ENCODE data around the gene STAG1. TPM values are rescaled to one million over a fixed set of nuclear protein-coding genes. Genes with fewer than 3 reads are reported as not detected.
"Not testable (repeated sequence)": the region's sequence is repeated elsewhere in the genome, so short reads cannot be mapped to it uniquely, and the experiment has no call there.

The STAG1 gene
- total RNA-seq, 1 donor from 2014 or later, result 22.3 TPM

DNA sequence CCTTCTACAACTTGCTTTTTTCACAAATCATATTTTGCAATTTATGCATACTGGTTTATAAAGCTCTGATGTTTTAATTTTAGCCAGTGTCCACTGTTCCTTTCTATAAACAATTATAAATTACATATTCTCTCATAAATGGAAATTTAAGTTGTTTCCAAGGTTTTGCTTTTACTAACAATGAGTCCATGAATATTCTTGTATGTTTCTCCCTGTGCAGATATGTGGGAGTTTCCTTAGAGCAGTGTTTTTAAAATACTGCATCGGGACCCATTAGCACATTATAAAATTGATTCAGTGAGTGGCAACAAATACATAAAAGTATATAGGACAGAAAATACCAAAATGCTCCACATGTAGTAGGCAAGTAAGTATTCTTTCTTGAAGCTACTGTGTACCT is 266.4 kb downstream of the STAG1 start:
- intact Hi-C loops (cut with micrococcal nuclease), result no loop called here
- DNase-seq (no peak), ATAC-seq (no peak)

- ATAC-seq (no peak), DNase-seq (no peak)
- intact Hi-C loops (cut with micrococcal nuclease), result no loop called here
These were observed 275.9 kb downstream of the STAG1 start for GRCh38 chr3:136476280-136476679.

GRCh38 chr3:136474876-136475275 is 277.3 kb downstream of the STAG1 start:
- ATAC-seq; DNase-seq; intact Hi-C loops (cut with micrococcal nuclease): not testable (repeated sequence)

DNA sequence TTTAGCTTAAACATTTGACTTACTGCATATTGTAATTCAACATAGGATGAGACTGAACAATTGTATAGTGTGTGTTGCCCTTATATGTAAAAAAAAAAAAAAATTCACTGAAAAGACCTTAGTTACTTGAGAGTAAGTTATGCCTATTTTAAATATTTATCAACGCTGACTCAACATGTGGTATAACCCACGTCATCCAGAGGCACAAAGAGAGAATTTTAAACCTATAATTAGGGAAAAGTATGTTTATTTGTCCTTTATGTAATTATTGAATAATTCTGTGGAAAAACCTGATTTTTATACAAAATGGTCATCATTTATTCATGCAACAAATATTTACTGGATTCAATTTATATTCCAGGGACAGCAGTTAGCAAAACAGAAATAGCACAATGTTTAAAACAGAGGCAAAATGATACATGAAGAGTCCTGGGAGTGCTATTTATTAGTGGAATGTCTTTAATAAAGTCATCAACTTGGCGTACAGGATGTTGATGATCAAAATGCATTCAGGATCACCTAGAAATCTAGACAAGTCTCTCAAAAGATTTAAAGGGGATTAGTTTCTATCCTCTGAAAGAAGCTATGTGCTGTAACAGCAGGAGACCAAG is 278.4 kb downstream of the STAG1 start:
- ATAC-seq (no peak), DNase-seq (no peak)
- intact Hi-C loops (cut with micrococcal nuclease), result no loop called here

DNA sequence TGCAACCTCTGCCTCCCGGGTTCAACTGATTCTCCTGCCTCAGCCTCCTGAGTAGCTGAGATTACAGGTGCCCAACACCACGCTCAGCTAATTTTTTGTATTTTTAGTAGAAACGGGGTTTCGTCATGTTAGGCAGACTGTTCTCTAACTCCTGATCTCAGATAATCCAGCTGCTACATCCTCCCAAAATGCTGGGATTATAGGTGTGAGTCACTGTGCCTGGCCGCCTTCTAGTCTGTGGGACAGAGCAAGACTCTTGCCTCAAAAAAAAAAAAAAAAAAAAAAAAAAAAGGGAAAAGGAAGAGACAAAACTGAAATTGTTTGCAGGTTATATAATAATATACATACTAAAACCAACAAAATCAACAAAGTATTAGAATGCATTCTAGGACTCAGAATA is 286.9 kb downstream of the STAG1 start:
- intact Hi-C loops (cut with micrococcal nuclease), result no loop called here
- no peak for DNase-seq

DNA sequence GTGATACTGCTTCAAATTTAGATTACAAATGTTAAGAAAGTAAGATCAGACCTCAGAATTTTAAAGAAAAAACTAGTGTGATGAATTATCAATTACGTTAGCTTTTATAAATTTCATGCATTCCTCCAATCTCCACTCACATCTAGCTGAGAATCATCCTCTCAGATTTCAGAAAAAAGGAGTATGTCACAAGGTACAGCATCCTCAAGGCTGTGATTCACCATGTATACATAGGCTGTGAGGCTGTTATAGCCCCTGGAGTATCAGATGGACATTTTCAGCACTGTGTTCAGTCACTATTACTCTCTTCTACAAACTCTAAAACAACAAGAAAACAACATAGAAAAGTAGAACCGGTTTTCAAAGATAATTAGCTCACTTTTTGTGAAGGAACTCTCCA is 287.7 kb downstream of the STAG1 start:
- ATAC-seq, result no peak
- intact Hi-C loops (cut with micrococcal nuclease), result no loop called here
- no peak for DNase-seq

More for the DNA sequence above, 286.9 kb downstream of the STAG1 start:
- ATAC-seq, result no peak

DNA sequence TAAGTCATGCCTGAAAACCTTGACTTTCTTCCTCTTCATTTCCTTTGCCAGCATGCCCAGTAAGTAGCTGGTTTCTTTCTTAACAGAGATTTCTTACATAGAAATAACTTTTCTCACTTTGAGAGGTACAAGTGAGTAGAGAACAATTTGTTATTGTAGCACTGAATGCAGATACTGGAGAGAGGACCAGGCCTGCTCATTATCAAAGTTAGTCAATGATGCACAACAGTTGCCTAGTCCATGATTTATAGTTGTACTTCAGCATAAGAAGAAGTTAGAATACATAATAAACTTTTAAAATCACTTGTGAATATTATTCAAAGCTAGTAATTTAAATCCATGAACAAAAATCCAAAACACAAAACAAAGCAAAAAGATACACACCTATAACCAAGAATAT is 289.0 kb downstream of the STAG1 start:
- intact Hi-C loops (cut with micrococcal nuclease), result no loop called here
- no peak for DNase-seq
- ATAC-seq, result no peak

DNA sequence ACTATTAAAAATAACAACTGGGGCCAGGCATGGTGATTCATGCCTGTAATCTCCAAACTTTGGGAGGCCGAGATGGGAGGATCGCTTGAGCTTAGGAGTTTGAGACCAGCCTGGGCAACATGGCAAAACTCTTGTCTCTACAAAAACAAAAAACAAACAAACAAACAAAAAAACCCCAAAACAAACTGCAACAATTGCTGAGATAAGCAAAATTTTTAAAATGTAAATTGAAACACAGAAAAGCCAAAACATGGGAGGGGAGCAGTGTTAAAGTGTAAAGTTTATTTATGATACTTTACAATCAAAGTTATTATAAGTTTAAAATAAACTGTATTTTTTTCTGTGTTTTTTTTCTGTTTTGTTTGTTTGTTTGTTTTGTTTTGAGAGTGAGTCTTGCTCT is 294.4 kb downstream of the STAG1 start:
- intact Hi-C loops (cut with micrococcal nuclease), result no loop called here
- DNase-seq (no peak), ATAC-seq (no peak)

- ATAC-seq, result no peak
- intact Hi-C loops (cut with micrococcal nuclease), result no loop called here
- DNase-seq, result no peak
These were observed 296.0 kb downstream of the STAG1 start for GRCh38 chr3:136456196-136456595.

GRCh38 chr3:136444581-136444980 is 307.6 kb downstream of the STAG1 start:
- no peak for ATAC-seq
- intact Hi-C loops (cut with micrococcal nuclease), result no loop called here
- DNase-seq, result no peak

DNA sequence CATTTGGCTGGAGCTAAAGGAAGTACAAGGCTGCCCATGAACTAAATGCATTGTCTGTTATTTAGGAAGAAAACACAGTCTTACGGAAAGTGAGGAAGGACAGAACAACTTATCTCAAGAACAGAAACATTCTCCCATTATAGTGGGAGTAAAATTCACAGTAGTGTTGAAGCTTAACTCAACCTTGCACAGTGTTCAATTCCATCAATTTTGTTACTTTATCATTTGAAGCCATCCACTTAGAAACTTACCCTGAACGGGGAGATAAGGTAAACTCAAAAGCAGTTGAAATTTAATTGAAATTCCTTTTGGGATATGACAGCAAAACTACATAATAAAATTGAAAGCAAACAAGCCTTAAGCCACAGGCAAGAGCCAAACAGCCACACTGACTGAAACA is 315.1 kb downstream of the STAG1 start:
- ATAC-seq (no peak), DNase-seq (no peak)
- intact Hi-C loops (cut with micrococcal nuclease), result no loop called here

GRCh38 chr3:136434429-136434828 is 317.7 kb downstream of the STAG1 start:
- intact Hi-C loops (cut with micrococcal nuclease), result no loop called here
- no peak for ATAC-seq

GRCh38 chr3:136432685-136433084 is 319.5 kb downstream of the STAG1 start:
- ATAC-seq (no peak), DNase-seq (no peak)
- intact Hi-C loops (cut with micrococcal nuclease), result no loop called here

More at GRCh38 chr3:136434429-136434828, 317.7 kb downstream of the STAG1 start:
- DNase-seq, result no peak

GRCh38 chr3:136428167-136428566 is 324.0 kb downstream of the STAG1 start:
- intact Hi-C loops (cut with micrococcal nuclease), result no loop called here
- ATAC-seq (no peak), DNase-seq (no peak)

- ATAC-seq, result no peak
These were observed 324.9 kb downstream of the STAG1 start for GRCh38 chr3:136427236-136427635.

DNA sequence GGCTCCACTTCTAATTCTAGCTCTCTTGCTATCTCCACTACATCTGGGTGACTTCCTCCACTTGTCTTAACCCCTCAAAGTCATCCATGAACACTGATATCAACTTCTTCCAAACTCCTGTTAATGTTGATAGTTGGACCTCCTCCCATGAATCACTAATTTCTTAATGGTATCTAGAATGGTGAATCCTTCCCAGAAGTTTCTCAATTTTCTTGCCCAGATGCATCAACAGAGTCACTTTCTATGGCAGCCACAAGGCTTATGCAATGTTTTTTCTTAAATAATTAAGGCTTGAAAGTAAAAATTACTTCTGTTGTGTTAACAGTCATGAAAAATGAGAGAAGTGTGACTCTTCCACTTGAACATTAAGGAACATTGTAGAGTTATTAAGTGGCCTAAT is 337.7 kb downstream of the STAG1 start:
- DNase-seq (no peak), ATAC-seq (no peak)
- intact Hi-C loops (cut with micrococcal nuclease), result no loop called here

More at GRCh38 chr3:136427236-136427635, 324.9 kb downstream of the STAG1 start:
- DNase-seq, result no peak
- intact Hi-C loops (cut with micrococcal nuclease), result no loop called here

DNA sequence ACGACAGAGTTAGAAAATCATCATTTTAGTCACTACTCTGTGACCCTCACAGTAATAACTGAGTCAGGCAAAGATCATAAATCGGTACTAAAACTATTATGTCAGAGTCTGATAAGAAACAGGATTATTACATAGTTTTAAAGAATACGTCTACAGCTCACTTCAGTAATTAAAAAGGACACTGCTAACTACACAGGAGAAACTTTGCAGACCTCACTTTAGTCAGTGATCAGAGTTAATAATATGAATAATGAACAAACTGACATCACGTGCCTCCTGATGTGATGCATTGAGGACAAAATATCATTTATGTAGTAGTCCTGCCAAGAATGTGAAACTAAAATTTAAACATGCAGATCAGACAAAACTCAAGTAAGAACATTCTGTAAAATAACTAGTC is 339.9 kb downstream of the STAG1 start:
- DNase-seq, result no peak
- intact Hi-C loops (cut with micrococcal nuclease), result no loop called here
- ATAC-seq, result no peak

DNA sequence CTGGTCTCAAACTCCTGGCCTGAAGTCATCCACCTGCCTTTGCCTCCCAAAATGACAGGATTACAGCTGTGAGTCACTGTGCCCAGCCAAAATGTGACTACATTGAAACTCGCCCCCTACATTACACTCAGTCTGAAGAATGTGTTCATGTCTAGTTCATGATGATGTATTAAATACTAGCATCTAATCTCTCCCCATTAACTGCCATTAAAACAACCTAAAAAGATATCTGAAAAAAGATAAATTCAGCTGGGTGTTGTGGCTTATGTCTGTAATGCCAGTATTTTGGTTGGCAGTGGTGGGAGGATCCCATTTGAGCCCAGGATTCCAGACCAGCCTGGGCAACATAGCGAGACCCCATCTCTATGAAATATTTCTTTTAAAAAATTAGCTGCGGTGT is 342.6 kb downstream of the STAG1 start:
- intact Hi-C loops (cut with micrococcal nuclease), result no loop called here
- no peak for DNase-seq

GRCh38 chr3:136404056-136404455 is 348.1 kb downstream of the STAG1 start:
- ATAC-seq (no peak), DNase-seq (no peak)
- intact Hi-C loops (cut with micrococcal nuclease), result no loop called here

More for the DNA sequence above, 342.6 kb downstream of the STAG1 start:
- ATAC-seq, result no peak

GRCh38 chr3:136396916-136397315 is 355.3 kb downstream of the STAG1 start:
- ATAC-seq, result no peak

DNA sequence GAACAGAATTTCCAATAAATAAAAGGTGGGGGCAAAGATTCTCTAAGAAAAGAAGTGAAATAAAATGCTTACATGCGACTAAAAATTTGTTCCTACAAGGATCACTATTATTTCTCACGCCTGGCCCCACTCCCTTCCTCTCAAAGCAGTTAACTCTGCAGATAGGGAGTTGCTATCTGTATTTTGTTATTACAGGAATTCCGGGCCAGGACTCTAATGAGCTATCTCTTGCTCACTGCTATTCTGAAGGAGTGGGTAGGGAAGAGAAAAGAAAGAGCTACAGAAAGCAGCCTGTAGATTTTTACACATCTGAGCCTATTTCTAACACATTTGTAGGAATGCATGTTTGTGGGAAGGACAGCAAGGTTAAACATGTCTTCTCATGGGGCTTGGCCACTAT is 361.6 kb downstream of the STAG1 start:
- DNase-seq (no peak), ATAC-seq (peak; percentile 66)
- intact Hi-C loops (cut with micrococcal nuclease), result loop anchor here (5.0 to 10.0 kb wide), 2 partner anchors 354 to 622 kb away; no protein-coding TSS in a partner anchor

More at GRCh38 chr3:136396916-136397315, 355.3 kb downstream of the STAG1 start:
- no peak for DNase-seq
- intact Hi-C loops (cut with micrococcal nuclease), result loop anchor here (10.0 kb wide), 1 partner anchor 348 kb away; no protein-coding TSS in a partner anchor

All from left ventricle myocardium superior (tissue), 1 donor.